SK-N-MC (cell line): ENCODE data around the gene SLC6A13.
"Not testable (repeated sequence)": the region's sequence is repeated elsewhere in the genome, so short reads cannot be mapped to it uniquely, and the experiment has no call there.

Experiments used
- DNase-seq: peaks from one replicate; pipeline ENCODE4 v3.0.0-alpha.2; 2011; ENCODE audit warnings: low read depth, low spot score
- H3K27ac ChIP-seq: fragments of 200-600 bp; sonication (generic); 2 replicates; pipeline ENCODE4 v1.5.1; 2016; ENCODE audit warnings: mixed run types
- H3K36me3 ChIP-seq: fragments of 200-600 bp; sonication (generic); 2 replicates; pipeline ENCODE4 v1.6.1; 2017; ENCODE audit warnings: antibody characterized with exemption, low read length, mixed read lengths; ENCODE audit not compliant: insufficient read depth
- H3K4me3 ChIP-seq: fragments of 200-600 bp; sonication (generic); 2 replicates; pipeline ENCODE4 v1.5.1; 2016
- H3K9ac ChIP-seq: fragments of 200-600 bp; sonication (generic); 2 replicates; pipeline ENCODE4 v1.8.0; 2017; ENCODE audit warnings: mixed run types, mixed read lengths; ENCODE audit not compliant: insufficient read length
- H3K9me3 ChIP-seq: fragments of 200-600 bp; sonication (generic); 2 replicates; pipeline ENCODE4 v1.6.1; 2017; ENCODE audit warnings: low read depth, mild to moderate bottlenecking, antibody characterized with exemption, low read length, moderate library complexity, mixed read lengths
- EZH2 ChIP-seq: fragments of 200-600 bp; sonication (generic); IDR thresholded peaks from one replicate; pipeline ENCODE4 v1.6.1; 2017; ENCODE audit warnings: antibody characterized with exemption
- FOXP2 ChIP-seq: optimal IDR thresholded peaks from 2 replicates; pipeline ENCODE3; 2011; ENCODE audit warnings: mild to moderate bottlenecking, moderate library complexity; ENCODE audit not compliant: insufficient read depth; ENCODE audit errors: extremely low read length, control extremely low read depth
- POLR2AphosphoS5 ChIP-seq: IDR thresholded peaks from 2 replicates; pipeline ENCODE4 v1.6.1; 2012; ENCODE audit warnings: mild to moderate bottlenecking, low read depth, low read length, borderline replicate concordance

SLC6A13 gene

GRCh38 chr12:196436-196835 is 66.2 kb downstream of the SLC6A13 start:
- H3K9me3 ChIP-seq, result no peaks in the 10 kb centered on the region
- H3K36me3 ChIP-seq, result no peaks in the 10 kb centered on the region
- DNase-seq, result no peak
- H3K27ac ChIP-seq, result no peak overlapping the region
- TF ChIP-seq EZH2 (no peak), POLR2AphosphoS5 (no peak), FOXP2 (no peak)
- no peak overlapping the region for H3K9ac ChIP-seq
- H3K4me3 ChIP-seq, result no peak overlapping the region

DNA sequence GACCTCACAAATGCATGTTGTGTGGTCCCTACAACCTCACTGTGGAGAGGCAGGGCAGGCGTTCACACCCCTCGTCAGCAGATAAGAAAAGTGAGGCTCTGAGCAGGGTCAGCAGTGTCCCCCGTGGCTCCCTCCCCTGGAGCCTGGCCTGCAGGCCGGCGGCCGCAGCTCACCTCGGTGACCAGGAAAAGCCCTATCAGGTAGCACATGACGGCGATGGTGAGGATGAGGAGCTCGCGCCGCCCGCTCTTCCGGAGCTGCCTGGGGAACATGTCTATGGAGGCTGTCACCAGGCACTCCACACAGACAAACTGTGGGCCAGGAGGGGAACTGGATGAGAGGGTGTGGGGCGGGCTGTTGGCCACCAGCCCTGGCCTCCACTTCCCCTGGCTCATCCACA is 66.7 kb downstream of the SLC6A13 start:
- Histone ChIP-seq H3K9ac (no peak overlapping the region), H3K4me3 (no peak overlapping the region), H3K36me3 (no peaks in the 10 kb centered on the region), H3K27ac (no peak overlapping the region), H3K9me3 (no peaks in the 10 kb centered on the region)
- TF ChIP-seq FOXP2, result no peak
- TF ChIP-seq POLR2AphosphoS5, result no peak
- TF ChIP-seq EZH2, result no peak
- DNase-seq, result no peak

GRCh38 chr12:195156-195555 is 67.5 kb downstream of the SLC6A13 start:
- H3K9me3 ChIP-seq, result no peaks in the 10 kb centered on the region
- no peaks in the 10 kb centered on the region for H3K36me3 ChIP-seq
- no peak overlapping the region for H3K9ac ChIP-seq
- no peak for DNase-seq
- H3K27ac ChIP-seq, result no peak overlapping the region
- TF ChIP-seq POLR2AphosphoS5, result no peak
- no peak for TF ChIP-seq FOXP2
- no peak for TF ChIP-seq EZH2
- no peak overlapping the region for H3K4me3 ChIP-seq

DNA sequence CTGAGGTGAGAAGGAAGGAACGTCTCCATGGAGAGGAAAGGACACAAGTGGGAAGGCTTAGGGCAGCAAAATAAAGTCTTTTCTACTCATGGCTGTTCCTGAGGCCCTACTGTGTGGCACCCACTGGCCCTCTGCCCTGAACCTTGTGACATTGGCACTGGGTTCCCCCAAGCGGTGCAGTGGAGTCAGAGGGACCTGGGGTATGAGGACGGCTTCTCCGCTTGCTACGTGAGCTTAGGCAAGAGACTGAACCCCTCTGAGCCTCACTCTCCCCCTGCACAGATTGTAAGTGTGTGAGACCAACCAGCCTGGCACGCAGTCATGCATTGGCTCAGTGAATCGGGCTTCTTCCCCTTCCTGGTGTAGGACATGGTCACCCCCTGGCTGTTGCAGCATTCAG is 68.4 kb downstream of the SLC6A13 start:
- no peaks in the 10 kb centered on the region for H3K9me3 ChIP-seq
- TF ChIP-seq EZH2, result no peak
- no peak for TF ChIP-seq FOXP2
- no peak for TF ChIP-seq POLR2AphosphoS5
- H3K27ac ChIP-seq, result no peak overlapping the region
- H3K4me3 ChIP-seq, result no peak overlapping the region
- no peak overlapping the region for H3K9ac ChIP-seq
- no peaks in the 10 kb centered on the region for H3K36me3 ChIP-seq
- DNase-seq, result no peak

DNA sequence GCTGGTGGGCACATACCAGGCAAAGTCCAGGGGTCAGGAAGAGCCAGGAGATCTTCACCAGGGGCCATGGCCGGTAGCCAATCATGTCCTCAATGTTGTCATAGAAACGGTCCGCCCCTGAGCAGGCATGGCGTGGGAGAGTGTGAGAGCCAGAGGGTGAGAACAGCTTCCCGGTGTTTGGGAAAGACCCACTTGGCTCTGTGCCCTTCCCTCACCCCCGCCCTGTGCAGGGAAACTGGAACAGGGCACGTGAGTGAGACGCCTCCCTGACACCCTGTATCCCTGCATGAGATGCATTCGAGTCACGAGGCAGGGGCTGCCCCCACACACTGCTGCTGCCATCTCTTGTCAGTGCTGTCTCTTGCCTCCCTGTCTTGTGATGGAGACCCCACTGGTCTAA is 69.4 kb downstream of the SLC6A13 start:
- TF ChIP-seq FOXP2 (no peak), EZH2 (no peak), POLR2AphosphoS5 (no peak)
- H3K9me3 ChIP-seq, result no peaks in the 10 kb centered on the region
- H3K9ac ChIP-seq, result no peak overlapping the region
- no peaks in the 10 kb centered on the region for H3K36me3 ChIP-seq
- no peak overlapping the region for H3K4me3 ChIP-seq
- DNase-seq, result no peak
- no peak overlapping the region for H3K27ac ChIP-seq

DNA sequence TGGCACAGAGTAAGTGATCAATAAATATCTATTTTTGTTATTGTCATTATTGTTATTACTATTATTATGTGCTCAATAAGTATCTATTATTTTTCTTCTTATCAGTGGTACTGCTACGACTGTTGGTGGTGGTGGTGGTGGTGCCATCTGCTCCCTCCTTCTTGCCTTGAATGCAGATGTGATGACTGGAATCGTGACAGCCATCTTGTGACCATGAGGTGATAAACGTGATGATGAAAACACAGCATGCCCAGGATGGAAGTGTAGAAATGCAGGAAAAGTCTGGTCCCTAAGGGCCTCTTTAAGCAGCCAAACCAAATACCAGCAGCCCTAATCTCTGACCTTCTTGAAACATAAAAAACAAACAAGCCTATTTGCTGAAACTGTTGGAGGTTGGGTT is 71.1 kb downstream of the SLC6A13 start:
- TF ChIP-seq EZH2, result no peak
- no peak for TF ChIP-seq FOXP2
- no peak for TF ChIP-seq POLR2AphosphoS5
- no peaks in the 10 kb centered on the region for H3K9me3 ChIP-seq
- no peak overlapping the region for H3K9ac ChIP-seq
- no peak for DNase-seq
- H3K27ac ChIP-seq, result no peak overlapping the region
- H3K4me3 ChIP-seq, result no peak overlapping the region
- no peaks in the 10 kb centered on the region for H3K36me3 ChIP-seq

DNA sequence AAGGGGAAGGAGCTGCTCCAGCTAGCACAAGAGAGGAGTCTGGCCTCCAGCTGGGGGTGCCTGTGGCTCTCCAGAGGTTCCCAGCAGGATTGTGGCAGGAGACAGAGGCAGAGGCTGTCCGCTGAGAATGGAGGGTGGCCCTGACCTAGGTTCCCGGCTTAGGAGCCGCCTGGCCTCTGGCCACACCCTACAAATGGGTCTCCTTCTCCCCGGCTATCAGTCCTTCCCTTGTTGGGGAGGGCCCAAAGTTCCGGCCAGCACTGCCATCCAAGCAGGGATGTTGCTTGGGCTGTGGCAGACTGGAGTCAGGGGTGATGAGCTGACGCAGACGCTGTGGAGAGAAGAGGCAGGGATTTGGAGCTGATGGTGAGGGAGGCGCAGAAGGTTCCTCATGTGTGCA is 71.8 kb downstream of the SLC6A13 start:
- H3K4me3 ChIP-seq, result no peak overlapping the region
- TF ChIP-seq POLR2AphosphoS5 (no peak), EZH2 (no peak)
- DNase-seq, result no peak
- H3K9me3 ChIP-seq, result no peaks in the 10 kb centered on the region
- no peak overlapping the region for H3K9ac ChIP-seq
- no peak overlapping the region for H3K27ac ChIP-seq
- H3K36me3 ChIP-seq, result no peaks in the 10 kb centered on the region

GRCh38 chr12:189622-189962 is 73.0 kb downstream of the SLC6A13 start:
- Histone ChIP-seq H3K9me3 (no peaks in the 10 kb centered on the region), H3K27ac (no peak overlapping the region), H3K36me3 (no peaks in the 10 kb centered on the region), H3K4me3 (no peak overlapping the region; the same call in 1 of the 2 replicates), H3K9ac (no peak overlapping the region)
- DNase-seq, result no peak
- no peak for TF ChIP-seq FOXP2
- TF ChIP-seq EZH2, result no peak
- TF ChIP-seq POLR2AphosphoS5, result no peak

DNA sequence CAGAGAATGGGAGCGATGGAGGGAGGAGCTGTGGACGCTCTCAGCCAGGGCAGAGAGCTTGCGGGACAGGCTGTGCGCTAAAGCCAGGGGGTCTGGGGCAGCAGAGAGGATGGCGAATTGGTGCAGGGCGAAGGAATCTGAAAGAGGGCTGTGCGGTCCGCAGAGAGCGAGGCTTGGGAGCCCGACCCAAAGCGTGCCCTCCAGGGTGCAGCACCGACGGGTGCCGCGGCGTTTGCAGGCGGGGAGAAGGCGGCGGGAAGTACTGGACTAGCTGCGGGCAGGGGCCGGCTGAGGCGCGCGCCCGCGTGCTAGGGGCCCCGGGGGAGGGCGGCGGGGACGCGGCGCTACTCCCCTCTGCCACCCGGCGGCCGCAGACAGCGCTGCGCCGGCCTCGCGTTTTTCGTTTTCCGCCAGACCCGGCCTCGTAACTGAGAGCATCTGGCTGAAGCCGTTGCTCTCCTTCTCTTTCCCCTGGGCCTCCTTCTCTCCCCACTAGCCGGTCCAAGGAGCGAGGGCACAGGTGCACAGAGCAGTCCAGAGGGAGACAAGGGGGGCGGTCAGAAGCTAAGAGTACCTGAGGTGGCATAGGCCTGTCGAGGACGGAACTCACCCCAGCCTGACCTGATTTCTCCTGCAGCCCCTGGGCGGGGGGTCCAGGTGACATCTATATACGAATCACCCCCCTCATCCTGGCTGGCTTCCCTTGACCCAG is 73.6 kb downstream of the SLC6A13 start:
- H3K4me3 ChIP-seq, result peak overlapping the region; percentile 71
- no peaks in the 10 kb centered on the region for H3K9me3 ChIP-seq
- TF ChIP-seq EZH2 (no peak), FOXP2 (no peak), POLR2AphosphoS5 (no peak)
- no peak overlapping the region for H3K9ac ChIP-seq
- no peak overlapping the region for H3K27ac ChIP-seq
- no peaks in the 10 kb centered on the region for H3K36me3 ChIP-seq
- no peak for DNase-seq

- not testable (repeated sequence) for H3K9ac ChIP-seq, DNase-seq, H3K27ac ChIP-seq, H3K9me3 ChIP-seq, H3K36me3 ChIP-seq
- peak overlapping the region; percentile 71 for H3K4me3 ChIP-seq
Observed at GRCh38 chr12:187986-188909, 74.4 kb downstream of the SLC6A13 start.
